ENCODE measurements around the gene ARID1B.

- no peak for TF ChIP-seq CTCF (IDR thresholded peaks at IDR 0.05)
- TF ChIP-seq POLR2AphosphoS5 (IDR thresholded peaks at IDR 0.05; ENCODE audit: low read depth, low read length): no peak
- TF ChIP-seq SIN3A (IDR thresholded peaks at IDR 0.05; ENCODE audit: borderline replicate concordance, insufficient read depth, low read depth, low read length): no peak
- TF ChIP-seq REST (IDR thresholded peaks at IDR 0.05; ENCODE audit: insufficient read depth in 1 of 2, low read depth in 2 of 2, low read length in 1 of 2): no peak
Measured at GRCh38 chr6:156807028-156807427, 29.9 kb downstream of the ARID1B start.
